Measurements from ENCODE around the gene CCT7.

- TF ChIP-seq CTCF (IDR thresholded peaks at IDR 0.05; ENCODE audit: poor library complexity) (no peak), EZH2phosphoT487 (IDR thresholded peaks at IDR 0.05; ENCODE audit: low read depth, severe bottlenecking, unreplicated experiment) (no peak)
Observed at GRCh38 chr2:73187549-73187948, 46.6 kb upstream of the CCT7 start.

All from hepatocyte (in vitro differentiated cells).